GM10248 (cell line): ENCODE measurements around the gene GRIA2.
"Not testable (repeated sequence)": the region's sequence is repeated elsewhere in the genome, so short reads cannot be mapped to it uniquely, and the experiment has no call there.

Experiments
- CTCF ChIA-PET: fragments of 300-600 bp; sonication (Branson Sonifier 250); formaldehyde crosslinking; extraction: SDS; loops from one replicate; lab custom pipeline; 2021; ENCODE audit warnings: antibody characterized with exemption; lab: Yijun Ruan, JAX
- POLR2A ChIA-PET: fragments of 350-650 bp; sonication (Branson Sonifier 250); formaldehyde crosslinking; extraction: SDS; loops from one replicate; lab custom pipeline; 2020; ENCODE audit warnings: antibody characterized with exemption; lab: Yijun Ruan, JAX
- DNase-seq: peaks from one replicate; pipeline ENCODE4 v3.0.0; 2012; ENCODE audit errors: extremely low spot score
- TF ChIP-seq, protein P1 (sequence below): IDR thresholded peaks from 2 replicates; pipeline ENCODE4 v1.5.1; 2012; ENCODE audit warnings: mild to moderate bottlenecking, low read depth; ENCODE audit errors: extremely low read depth, missing control alignments, control extremely low read depth

Gene GRIA2

DNA sequence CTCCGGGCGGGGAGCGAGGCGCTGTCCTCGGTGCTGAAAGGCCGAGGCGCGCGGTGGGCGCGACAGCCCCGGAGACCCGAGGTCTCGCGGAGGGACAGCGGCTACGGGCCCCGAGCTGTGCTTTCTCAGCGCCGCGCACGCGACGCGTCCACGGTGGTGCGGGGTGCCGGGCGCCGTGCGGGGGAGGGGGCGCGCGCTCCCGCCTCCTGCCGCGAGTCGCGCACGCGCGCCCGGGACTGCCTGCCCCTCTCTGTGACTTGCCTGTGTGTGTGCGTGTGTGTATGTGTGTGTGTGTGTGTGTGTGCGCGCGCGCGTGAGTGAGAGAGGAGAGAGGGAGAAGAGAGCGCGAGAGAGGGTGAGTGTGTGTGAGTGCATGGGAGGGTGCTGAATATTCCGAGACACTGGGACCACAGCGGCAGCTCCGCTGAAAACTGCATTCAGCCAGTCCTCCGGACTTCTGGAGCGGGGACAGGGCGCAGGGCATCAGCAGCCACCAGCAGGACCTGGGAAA, at the start of gene GRIA2:
GRIA2 (plus strand) TSS at position 358 of the 511 bp plus-strand sequence. CDS start 315 bp downstream, outside the sequence.
- CTCF ChIA-PET, result interaction anchor here (1.1 kb wide), 1 partner anchor 16 kb away, joined by 3 read pairs; no protein-coding TSS in a partner anchor
- TF ChIP-seq, protein P1, sequence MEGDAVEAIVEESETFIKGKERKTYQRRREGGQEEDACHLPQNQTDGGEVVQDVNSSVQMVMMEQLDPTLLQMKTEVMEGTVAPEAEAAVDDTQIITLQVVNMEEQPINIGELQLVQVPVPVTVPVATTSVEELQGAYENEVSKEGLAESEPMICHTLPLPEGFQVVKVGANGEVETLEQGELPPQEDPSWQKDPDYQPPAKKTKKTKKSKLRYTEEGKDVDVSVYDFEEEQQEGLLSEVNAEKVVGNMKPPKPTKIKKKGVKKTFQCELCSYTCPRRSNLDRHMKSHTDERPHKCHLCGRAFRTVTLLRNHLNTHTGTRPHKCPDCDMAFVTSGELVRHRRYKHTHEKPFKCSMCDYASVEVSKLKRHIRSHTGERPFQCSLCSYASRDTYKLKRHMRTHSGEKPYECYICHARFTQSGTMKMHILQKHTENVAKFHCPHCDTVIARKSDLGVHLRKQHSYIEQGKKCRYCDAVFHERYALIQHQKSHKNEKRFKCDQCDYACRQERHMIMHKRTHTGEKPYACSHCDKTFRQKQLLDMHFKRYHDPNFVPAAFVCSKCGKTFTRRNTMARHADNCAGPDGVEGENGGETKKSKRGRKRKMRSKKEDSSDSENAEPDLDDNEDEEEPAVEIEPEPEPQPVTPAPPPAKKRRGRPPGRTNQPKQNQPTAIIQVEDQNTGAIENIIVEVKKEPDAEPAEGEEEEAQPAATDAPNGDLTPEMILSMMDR, result no peak
- POLR2A ChIA-PET, result no interaction called here
- DNase-seq, result peak; percentile 44

DNA sequence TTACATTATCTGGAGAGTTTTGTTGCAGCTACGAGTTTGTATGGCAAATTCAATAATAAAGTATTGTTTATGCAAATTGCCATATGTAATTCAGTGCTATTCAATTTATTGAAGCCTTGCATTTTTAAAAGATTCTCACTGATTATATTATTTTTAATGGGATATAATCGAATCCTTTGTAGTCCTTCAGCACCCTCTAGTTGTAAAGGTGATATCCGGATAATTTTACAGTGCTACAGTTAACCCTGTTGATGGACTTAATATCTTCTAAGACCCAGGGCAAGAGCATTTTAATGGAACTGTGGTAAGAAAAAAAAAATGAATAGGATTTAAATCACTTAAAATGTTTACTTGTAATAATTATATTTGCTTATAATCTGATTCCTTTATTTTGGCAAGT, 48.5 kb upstream of the GRIA2 start:
- CTCF ChIA-PET, result no interaction called here
- TF ChIP-seq, protein P1, result no peak
- POLR2A ChIA-PET, result no interaction called here
- DNase-seq, result no peak

DNA sequence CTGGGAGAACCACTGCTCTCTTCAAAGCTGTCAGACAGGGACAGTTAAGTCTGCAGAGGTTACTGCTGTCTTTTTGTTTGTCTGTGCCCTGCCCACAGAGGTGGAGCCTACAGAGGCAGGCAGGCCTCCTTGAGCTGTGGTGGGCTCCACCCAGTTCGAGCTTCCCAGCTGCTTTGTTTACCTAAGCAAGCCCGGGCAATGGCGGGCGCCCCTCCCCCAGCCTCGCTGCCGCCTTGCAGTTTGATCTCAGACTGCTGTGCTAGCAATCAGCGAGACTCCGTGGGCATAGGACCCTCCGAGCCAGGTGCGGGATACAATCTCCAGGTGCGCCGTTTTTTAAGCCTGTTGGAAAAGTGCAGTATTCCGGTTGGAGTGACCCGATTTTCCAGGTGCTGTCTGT, 40.3 kb upstream of the GRIA2 start:
- POLR2A ChIA-PET, DNase-seq, CTCF ChIA-PET: not testable (repeated sequence)

DNA sequence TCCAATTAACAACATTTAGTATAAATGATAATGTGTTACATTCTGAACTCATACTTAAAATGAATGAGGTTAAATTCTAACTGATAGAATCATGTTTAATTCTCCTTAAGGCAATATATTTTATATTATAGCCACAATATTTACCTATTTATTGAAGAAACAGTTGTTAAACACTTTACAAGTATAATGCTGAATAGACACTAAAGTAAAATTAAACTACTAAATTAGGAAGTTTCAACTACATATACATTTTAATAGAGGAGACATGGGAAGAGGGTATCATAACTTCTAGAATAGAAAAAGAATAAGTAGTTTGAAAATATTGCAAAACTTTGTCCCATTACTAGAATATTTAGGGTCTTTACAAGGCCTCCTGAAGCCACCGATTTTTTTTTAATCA, 36.2 kb upstream of the GRIA2 start:
- TF ChIP-seq, protein P1, result no peak
- DNase-seq, result no peak
- ChIA-PET POLR2A (no interaction called here), CTCF (no interaction called here)

DNA sequence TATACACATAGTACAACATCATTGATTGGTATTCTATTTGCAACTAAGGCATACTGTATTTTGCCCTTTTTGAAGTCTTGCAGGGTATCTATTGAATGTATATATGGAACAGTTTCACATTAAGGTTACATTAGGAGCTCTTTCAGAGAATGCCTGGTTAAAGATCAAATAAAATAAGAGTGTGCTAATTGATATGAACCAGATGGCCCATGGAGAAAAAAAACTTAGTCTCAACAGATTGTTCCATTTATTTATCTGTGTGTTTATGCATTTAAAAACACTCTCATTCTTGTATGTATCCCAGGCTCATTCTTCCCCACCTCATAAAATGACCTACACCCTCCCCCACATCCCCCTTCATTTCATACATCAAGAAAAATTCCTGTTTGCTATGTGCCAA, 35.2 kb upstream of the GRIA2 start:
- TF ChIP-seq, protein P1, result no peak
- POLR2A ChIA-PET, result no interaction called here
- CTCF ChIA-PET, result no interaction called here
- no peak for DNase-seq

DNA sequence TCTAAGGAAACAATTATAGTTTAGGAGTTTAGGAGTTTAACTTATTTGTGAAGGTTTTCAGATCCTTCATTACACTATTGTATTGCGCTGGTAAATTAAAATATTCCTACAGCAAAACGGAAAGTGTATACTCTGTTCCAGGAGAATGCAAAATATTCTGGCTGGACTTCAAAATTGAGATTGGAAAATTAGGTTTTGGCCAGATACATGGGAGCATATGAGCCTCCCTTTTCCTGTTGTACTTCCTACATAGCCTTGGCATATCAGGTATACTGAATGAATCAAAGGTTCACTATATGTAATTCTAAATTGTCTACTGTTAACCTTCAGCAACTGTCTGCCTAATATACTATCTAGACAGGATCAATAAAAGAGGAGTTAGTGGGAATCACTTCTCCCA, 25.2 kb upstream of the GRIA2 start:
- CTCF ChIA-PET, result interaction anchor here (1.8 kb wide), 1 partner anchor 8 kb away, joined by 6 read pairs; no protein-coding TSS in a partner anchor

DNA sequence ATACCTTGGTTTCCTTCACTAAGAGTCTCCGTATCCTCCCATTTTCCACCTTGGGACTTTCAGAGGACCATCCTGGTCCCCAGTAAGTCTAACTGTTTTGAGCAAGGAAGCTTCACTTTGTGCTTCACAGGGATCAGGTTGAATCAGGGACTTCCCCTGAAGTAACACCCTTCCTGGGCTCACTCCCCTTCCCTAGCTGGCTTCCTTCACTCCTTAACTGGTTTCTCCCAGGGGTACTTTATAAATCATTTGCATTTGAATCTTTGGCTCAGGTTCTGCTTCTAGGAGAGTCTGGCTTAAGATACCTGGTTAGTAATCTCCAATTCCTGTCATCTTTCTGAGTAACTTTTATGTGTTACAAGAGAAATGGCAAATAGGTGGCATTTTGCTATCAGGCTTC, 24.5 kb upstream of the GRIA2 start:
- TF ChIP-seq, protein P1, result no peak
- POLR2A ChIA-PET, result no interaction called here

More for the DNA sequence above, 25.2 kb upstream of the GRIA2 start:
- POLR2A ChIA-PET, result no interaction called here
- TF ChIP-seq, protein P1, result no peak
- DNase-seq, result no peak

More for the DNA sequence above, 24.5 kb upstream of the GRIA2 start:
- DNase-seq, result no peak
- CTCF ChIA-PET, result no interaction called here
